Glomerular visceral epithelial cell (primary cell): Measurements from ENCODE around the gene CADM3.

Source experiments
- DNase-seq: peaks from one replicate; pipeline ENCODE4 v3.0.0-alpha.2; 2016; ENCODE audit errors: extremely low spot score

CADM3 gene

DNA sequence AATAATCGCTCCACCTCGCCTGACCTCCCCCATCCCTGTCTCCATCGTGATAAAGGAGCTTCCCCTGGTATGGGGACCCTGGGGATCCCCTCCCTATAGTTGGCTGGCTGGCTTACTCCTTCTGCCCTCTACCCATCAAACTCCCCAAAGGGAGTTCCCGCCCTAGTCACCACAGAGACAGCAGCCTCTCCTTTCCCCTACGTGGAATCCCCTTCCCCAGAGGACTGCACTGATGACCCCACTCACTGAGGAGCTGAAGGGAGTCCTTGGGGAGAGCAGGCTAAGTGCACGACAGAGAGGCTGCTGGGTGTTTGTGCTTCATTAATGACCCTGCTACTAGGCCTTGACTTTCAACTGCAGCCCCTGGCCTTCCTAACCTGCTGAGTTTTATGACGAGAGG lies 1.9 kb downstream of the CADM3 start:
- no peak for DNase-seq

DNA sequence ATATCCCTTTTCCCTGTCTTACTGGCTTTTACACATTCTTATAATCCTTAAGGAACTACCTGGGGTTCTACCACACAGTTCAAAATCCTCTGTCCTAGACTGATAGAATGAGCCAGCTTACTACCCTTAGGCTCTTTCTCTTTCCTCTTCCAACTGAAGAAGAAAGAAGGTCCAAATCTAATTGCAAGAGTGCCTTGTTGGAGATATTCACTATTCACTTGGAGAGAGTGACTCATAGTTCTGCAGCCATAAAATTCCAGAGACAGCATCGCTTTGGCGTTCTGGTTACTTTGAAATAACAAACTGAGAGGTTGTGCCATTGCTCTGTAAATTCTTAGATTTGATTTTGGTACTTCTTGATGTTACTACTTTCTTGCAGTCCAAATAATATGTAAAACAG lies 4.2 kb downstream of the CADM3 start:
- no peak for DNase-seq

DNA sequence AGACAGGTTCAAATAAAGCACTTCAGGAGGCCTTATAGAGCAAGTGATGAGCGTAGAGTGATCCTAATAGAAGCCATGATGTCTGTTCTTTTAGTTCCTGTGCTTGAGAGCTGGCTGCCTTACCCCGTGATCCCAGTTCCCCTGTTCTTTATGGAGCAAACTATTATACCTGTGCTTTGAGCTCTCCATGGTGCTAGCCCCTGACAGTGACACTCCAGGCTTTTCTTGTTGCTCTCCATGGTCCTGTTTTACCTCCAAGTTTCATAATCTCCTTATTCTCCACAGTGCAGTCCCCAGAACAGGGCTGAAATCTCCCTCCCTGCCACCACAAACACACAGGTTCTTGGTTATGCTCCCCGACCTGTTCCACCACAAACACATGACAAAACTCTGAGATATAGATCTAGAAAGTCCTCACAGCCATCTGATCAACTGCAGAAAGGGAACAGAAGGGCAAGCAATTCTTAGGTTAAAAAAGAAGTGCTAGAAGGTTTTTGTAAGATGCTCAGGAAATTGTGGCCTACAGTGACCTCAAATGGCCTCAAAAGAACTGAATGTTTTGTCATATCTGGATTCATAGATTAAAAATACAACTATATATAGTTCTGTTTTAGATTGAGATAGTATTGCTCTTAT lies 6.0 kb downstream of the CADM3 start:
- peak; percentile 74 for DNase-seq

DNA sequence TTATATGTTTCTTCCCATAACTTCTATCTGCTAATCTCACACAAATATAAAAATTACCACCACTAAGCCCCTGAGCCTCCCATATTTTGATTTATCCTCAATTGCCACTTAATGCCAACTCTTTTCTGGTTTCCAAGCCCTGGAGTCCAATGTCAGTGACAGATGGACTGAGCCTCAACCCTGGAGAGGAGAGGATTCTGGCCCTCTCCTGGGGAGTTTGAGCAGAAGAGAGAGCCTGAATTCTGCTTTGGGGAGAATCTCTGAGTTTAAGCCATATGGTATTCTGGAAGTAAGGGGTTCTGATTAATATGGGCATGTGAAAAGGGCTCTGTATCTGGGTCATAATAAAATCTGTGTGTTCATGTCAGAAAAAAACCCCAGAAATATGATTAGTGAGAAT lies 8.5 kb downstream of the CADM3 start:
- no peak for DNase-seq

DNA sequence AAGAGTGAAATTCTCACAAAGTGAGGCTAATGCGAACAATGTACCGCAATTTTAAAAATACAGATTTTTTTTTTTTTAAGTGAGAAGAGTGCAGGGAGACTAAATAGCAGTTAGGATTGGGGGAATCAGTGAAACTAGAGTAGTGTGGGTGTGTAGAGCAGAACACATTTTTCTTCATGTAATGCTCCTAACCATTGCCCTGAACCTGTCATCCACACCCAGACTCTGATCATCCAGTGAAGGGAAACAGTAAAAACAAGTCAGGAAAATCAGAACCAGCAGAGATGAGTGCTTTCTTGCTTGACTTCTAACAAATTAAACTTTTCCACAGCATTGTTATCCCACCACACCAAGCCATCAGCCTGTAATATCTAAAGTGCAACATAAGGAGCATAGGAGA lies 9.1 kb downstream of the CADM3 start:
- no peak for DNase-seq

DNA sequence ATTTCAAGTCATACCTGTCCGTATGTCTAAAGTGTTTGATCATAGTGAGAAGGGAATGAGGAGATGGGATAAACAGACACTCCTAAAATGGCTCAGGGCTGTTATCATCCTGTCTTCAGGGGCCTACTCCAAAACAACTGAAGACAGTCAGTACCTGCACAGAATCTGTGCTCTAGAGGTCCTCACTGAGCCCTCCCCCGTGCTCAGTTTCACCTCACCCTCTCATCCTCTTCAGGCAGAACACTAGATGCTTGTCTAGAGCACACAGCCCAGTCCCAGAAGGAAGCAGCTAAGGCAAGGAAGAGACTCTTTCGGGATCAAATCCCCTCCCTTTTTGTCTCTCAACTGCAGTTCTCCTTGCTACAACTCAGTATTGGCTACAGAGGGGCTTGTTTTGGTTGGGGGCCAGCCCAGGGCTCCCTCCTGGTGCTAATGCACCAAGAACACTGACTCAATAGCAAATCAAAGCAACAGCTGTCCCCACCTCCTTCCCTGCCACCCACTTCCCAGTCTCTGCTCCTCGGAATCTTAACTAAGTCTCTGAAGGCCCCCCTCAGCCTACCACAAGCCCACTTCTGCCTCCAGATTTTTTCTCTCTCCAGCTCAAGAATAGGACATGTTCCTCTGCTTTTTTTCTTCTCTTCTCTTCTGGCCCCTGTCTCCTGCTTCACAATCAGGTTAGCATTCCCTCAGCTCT lies 10.1 kb downstream of the CADM3 start:
- no peak for DNase-seq

DNA sequence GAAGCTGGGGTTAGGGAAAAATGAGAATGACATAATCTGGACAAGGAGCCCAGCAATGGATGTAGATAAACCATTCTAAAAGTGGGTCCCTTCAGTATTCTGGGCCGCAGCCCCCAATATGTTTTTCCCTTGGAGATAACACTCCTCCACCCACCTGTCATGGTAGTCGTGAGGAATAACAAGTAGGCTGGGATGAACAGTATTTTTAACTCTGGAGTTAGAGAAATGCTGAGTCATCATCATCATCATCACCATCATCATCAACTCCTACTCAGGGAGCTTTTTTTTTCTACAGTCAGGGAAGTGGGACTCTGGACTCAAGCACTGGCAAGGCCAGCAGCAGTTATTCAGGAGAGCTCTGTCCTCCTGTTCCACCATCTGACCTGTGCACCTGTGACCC lies 12.8 kb downstream of the CADM3 start:
- DNase-seq = no peak

DNA sequence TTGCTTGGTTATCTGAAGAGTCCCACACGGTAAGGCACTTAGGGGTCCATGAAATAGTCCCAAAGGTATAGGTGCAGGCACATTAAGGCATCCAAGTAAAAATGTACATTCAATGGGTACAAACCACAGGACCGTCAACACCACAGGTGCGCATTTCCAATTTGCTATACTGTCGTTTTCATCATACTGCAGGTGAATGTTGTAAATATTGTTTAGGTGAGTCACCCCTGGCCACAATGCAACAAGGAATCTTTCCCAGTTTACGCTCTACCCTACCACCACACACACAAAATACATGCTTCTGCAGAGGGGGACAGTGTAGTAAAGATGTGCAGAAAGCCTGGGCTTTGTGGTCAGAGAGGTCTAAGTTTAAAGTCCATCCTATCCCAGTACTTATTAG lies 13.7 kb downstream of the CADM3 start:
- no peak for DNase-seq

DNA sequence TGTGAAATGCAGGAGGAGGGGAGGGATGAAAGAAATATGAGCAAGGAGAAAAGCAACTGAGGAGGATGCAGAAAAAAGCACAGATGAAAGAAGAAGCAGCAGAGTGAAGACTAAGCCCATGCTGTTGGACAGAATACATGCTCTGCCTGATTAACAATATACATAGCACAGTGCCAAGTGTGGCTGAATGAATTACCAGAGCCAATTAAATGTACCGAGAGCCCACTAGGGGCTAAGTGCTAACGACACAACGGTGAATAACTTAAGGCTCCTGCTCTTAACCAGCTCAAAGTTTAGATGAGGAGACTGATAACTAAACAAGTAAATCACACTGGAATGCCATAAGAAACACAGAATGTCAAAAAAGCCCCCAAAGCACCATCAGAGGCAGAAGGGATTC lies 15.6 kb downstream of the CADM3 start:
- DNase-seq = no peak

DNA sequence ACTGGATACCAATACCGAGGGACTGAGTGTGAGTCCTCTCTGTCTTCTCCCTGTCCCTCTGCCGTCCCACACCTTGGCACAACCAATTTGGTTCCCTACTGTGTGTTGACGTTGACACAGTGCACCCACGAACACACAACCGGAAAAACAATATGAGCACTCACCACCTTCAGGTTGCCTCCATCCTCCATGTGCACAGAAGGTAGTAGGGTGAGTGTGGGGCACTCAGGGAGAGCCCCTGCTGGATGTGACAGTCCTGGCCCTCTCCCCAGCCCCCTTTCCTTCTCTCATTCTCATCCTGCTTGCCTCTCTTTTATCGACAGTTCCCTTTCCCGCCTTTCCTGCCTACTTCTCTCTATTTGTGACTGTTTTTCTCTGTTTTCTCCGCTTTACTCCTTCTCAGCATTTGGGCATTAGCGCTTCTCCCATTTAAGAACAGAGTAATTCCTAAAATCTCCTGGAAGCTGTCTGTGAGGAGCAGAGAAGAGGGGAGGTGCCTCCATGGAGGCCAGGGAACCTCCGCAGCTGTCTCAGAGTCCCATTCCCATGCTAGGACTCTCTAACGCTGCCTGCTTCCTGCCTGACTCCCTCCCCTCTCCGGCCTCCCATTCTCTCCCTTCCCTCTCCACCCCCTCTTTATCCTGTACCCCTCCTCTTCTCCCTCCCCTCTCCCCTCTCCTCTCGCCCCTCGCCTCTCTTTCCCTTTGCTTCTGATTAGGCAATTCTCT lies 16.4 kb downstream of the CADM3 start:
- DNase-seq = no peak

DNA sequence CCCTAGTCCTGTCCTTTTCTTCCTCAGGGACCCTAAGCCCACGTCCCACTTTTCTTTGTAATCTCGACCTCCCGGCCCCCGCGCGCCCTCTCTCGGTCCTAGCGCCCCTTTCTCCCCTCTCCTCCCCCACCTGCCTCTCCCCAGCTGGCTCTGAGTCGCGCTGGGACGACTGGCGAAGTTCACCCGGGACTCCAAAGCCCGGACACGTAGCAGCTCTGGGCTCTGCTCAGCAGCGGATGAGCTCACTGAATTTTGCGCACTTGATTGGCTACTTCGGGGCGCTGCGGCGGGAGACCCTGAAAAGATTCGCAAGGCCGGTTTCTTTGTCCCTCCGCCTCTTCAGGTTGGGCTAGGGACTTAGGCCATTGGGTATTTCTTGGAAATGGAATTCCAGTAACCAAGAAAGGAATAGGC lies 17.0 kb downstream of the CADM3 start:
- DNase-seq = peak; percentile 62

DNA sequence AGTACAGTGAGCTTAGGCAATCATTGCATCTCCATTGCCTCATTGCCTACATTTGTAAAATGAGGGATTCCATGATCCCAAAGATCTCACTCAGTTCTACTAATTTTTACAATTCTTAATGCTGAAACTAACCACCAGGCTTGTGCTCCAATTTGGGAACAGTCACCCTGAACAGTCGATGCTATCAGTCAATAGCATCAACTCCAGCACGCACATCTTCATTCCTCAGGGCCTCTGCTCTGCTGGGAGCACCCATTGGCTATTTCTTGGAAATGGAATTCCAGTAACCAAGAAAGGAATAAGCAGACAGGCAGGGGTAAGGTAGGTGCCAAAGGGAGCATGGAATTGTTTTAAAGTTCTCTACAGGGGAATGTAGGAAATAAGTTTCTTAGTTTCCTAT lies 19.0 kb downstream of the CADM3 start:
- no peak for DNase-seq

DNA sequence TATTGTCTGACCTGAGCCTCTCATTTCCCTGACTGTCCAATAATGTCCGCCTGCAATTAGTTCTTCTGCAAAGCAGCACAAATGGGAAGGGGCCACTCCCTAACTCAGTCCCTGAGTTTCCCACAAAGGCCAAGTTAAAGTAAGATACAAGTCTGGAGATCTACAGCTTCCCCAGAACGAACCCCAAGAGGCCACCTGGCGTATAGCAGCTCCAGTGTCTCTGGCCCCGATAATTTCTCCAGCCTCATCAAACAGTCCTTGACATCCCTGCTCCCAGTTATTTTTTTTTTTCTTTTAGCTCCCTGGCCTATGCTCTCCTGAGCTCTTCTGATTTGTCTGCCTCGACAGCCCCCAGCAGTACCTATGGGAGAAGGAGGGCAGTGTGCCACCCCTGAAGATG lies 25.1 kb downstream of the CADM3 start:
- DNase-seq = no peak

DNA sequence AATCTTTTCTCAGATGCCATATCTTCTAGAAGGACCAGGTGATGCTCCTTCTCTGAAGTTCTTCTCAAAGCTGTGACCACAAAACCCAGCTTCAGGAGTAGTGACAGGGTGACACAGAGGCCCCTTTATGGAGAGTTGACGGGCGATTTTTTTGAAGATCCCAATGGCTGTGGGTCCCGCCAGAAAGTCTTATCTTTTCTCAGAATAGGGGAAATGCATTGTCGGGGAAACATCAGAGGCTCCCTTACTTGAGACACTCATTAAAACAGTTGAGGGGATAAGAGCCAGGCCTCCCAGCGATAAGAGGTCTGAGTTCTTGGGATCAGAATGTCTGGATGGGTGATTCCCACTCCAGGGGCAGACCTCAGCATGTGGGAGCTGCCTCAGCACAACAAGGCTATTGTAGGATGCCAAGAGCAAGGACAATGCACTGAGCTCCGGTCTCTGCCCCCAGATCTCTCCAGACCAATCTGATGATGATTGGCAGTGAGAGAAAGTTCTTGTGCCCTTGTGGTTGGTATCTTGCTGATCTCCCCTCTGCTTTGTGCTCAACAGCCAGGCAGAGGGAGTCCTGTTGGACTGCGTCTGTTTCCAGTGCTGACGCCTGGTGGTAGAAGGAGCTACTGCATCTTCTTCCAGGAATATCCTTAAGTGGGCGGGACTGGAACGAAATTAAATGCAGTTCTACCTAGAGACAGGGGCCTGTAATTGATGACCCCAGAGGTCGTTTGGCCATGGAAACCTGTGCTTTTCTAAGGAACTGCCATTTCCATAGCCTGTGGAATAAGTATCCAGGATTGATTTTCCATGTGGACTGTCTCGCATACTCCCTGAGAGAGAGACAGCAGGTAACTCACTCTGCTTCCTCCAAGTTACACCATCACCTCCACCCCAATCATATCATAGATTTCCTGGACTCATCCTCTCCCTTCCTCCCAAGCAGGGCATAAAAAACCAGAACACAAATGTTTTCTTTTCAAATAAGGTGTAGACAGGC lies 26.4 kb downstream of the CADM3 start:
- peak; percentile 71 for DNase-seq

DNA sequence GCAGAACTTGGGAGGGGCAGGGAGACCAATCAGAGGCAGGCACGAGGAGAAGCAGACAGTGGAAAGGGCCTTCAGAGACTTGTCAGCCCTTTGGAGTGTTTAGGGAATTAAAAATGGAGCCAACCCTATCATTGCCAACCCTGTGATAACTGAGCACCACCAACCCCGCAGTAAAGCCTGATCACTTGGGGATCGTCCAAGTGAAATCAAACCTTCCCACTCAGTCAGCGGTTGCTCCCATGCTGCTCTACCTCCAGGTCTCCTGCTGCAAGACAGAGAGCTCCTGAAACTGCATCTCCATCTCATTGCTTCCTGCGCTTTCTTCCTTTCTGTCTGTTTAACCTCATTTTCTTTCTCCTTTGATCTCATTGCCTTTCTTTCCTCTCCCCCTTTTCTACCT lies 28.5 kb downstream of the CADM3 start:
- no peak for DNase-seq

DNA sequence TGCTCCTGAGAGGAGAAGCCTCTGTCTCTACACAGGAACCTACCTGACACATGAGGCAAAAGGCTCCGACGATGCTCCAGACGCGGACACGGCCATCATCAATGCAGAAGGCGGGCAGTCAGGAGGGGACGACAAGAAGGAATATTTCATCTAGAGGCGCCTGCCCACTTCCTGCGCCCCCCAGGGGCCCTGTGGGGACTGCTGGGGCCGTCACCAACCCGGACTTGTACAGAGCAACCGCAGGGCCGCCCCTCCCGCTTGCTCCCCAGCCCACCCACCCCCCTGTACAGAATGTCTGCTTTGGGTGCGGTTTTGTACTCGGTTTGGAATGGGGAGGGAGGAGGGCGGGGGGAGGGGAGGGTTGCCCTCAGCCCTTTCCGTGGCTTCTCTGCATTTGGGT lies 29.4 kb downstream of the CADM3 start:
- DNase-seq = no peak

DNA sequence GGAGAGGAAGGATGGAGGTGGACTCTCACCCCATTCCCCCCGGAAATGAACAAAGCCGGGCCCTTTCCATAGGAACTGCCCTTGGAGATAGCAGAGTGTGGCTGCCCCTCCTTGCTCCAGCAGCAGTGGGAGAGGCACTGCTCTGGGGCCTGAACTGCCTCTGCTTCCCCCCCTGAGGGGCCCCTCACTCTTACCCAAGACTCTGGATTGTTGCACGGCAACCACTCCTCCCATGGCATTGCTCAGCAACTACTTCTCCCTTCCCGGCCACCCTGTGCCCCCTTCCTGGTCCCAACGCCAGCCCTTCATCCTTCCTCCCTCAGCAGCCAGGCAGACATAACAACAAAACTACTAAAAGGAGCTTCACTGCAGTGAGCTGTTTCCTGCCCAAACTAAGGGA lies 30.2 kb downstream of the CADM3 start:
- DNase-seq = no peak

DNA sequence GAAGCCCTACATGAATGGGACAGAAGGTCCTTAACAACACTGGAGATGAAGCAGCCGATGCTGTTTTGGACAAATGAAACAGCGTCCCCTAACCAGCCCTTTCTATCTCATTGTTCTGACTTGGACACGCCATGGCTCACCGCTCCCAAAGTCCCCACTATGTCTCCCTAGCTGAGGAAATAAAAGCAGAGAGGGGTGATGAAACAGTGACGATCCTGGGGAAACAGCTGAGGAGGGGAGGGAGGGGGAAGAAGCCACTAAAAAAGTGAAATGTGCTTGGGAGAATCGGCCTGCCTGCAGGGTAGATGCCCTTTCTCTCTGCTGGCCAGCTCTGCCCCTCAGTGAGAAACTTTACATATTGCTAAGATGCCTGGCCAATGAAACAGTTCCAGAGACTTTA lies 32.2 kb downstream of the CADM3 start:
- no peak for DNase-seq

DNA sequence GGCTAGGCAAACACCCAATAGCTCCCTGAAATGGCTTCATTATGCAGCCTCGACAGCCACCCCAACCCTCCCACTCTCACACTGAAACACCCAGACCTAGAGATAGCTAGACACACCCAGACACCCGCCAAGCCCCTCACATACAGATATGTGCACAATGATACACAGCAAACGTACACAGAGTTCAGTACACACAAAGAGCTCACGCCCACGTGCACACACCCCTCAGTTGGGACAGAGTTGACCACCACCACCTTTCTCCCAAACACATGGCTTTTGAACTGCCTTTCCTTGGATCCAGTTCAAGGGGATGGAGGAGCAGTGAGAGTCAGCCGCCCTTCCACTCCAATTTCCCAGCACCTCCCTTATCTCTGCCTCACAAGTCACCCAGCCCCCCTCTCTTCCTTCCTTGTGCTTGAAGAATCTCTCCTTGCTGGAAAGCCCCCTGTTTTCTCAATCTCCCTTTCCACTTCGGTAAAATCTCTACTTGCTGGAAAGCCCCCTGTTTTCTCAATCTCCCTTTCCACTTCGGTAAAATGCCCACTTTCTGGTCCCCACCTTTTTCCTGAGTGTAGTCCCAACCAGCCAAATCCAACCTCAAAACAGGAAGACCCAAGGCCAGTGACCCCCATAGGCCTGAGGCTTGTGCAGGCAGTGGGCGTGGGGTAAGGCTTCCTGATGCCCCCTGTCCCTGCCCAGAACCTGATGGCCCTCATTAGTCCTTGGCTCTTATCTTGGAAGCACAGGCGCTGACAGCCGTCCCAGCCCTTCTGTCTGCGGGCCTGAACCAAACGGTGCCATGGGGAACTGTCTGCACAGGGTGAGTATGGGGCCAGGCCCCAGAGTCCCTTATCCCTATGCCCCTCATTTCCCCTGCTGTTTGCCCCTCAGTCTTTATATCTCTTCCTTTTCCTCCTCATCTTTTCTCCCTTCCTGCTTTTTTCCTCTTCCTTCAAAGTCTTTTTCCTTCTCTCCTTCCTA lies 33.0 kb downstream of the CADM3 start, which contains the start of gene ACKR1:
Gene ACKR1, plus strand, starts transcription at position 715 of the 981 bp plus-strand sequence. Its CDS starts 85 bp downstream, at position 800.
- DNase-seq = no peak

DNA sequence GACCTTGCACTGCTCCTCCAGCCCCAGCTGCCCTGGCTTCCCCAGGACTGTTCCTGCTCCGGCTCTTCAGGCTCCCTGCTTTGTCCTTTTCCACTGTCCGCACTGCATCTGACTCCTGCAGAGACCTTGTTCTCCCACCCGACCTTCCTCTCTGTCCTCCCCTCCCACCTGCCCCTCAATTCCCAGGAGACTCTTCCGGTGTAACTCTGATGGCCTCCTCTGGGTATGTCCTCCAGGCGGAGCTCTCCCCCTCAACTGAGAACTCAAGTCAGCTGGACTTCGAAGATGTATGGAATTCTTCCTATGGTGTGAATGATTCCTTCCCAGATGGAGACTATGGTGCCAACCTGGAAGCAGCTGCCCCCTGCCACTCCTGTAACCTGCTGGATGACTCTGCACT lies 33.8 kb downstream of the CADM3 start:
- DNase-seq = no peak

DNA sequence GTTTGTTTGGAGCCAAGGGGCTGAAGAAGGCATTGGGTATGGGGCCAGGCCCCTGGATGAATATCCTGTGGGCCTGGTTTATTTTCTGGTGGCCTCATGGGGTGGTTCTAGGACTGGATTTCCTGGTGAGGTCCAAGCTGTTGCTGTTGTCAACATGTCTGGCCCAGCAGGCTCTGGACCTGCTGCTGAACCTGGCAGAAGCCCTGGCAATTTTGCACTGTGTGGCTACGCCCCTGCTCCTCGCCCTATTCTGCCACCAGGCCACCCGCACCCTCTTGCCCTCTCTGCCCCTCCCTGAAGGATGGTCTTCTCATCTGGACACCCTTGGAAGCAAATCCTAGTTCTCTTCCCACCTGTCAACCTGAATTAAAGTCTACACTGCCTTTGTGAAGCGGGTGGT lies 34.7 kb downstream of the CADM3 start:
- no peak for DNase-seq
